ENCODE results near the gene AIF1L.

The AIF1L gene

GRCh38 chr9:131162886-131163285 is 66.6 kb downstream of the AIF1L start:
- TF ChIP-seq TAF1 (IDR thresholded peaks at IDR 0.05; ENCODE audit: borderline replicate concordance, low read depth, low read length) = no peak
- TF ChIP-seq POLR2AphosphoS5 (IDR thresholded peaks at IDR 0.05; ENCODE audit: low read depth, low read length) = no peak
- no peak for FAIRE-seq
- no peak for DNase-seq (ENCODE audit: insufficient read length)

GRCh38 chr9:131165523-131165922 is 69.2 kb downstream of the AIF1L start:
- DNase-seq (ENCODE audit: insufficient read length) (no peak), FAIRE-seq (no peak)
- no peak for TF ChIP-seq POLR2A (IDR thresholded peaks at IDR 0.05; ENCODE audit: low read depth, low read length)
- no peak for TF ChIP-seq TAF1 (IDR thresholded peaks at IDR 0.05; ENCODE audit: borderline replicate concordance, low read depth, low read length)
- TF ChIP-seq POLR2AphosphoS5 (IDR thresholded peaks at IDR 0.05; ENCODE audit: low read depth, low read length) = no peak

- no peak for FAIRE-seq
These were observed 70.9 kb downstream of the AIF1L start for GRCh38 chr9:131167146-131167692.

GRCh38 chr9:131167936-131168335 is 71.6 kb downstream of the AIF1L start:
- TF ChIP-seq POLR2A (IDR thresholded peaks at IDR 0.05; ENCODE audit: low read depth, low read length) (no peak), POLR2AphosphoS5 (IDR thresholded peaks at IDR 0.05; ENCODE audit: low read depth, low read length) (no peak), TAF1 (IDR thresholded peaks at IDR 0.05; ENCODE audit: borderline replicate concordance, low read depth, low read length) (no peak)
- FAIRE-seq = no peak

More at GRCh38 chr9:131167146-131167692, 70.9 kb downstream of the AIF1L start:
- no peak for TF ChIP-seq TAF1 (IDR thresholded peaks at IDR 0.05; ENCODE audit: borderline replicate concordance, low read depth, low read length)
- TF ChIP-seq POLR2AphosphoS5 (IDR thresholded peaks at IDR 0.05; ENCODE audit: low read depth, low read length) = no peak
- no peak for TF ChIP-seq POLR2A (IDR thresholded peaks at IDR 0.05; ENCODE audit: low read depth, low read length)
- no peak for DNase-seq (ENCODE audit: insufficient read length)

GRCh38 chr9:131169563-131170240 is 73.4 kb downstream of the AIF1L start:
- FAIRE-seq (no peak), DNase-seq (ENCODE audit: insufficient read length) (no peak)
- TF ChIP-seq TAF1 (IDR thresholded peaks at IDR 0.05; ENCODE audit: borderline replicate concordance, low read depth, low read length) (no peak), POLR2AphosphoS5 (IDR thresholded peaks at IDR 0.05; ENCODE audit: low read depth, low read length) (no peak), POLR2A (IDR thresholded peaks at IDR 0.05; ENCODE audit: low read depth, low read length) (no peak)

More at GRCh38 chr9:131167936-131168335, 71.6 kb downstream of the AIF1L start:
- DNase-seq (ENCODE audit: insufficient read length) = no peak

Measured in GM12892 (cell line).